Testis (tissue), 3 donors: Measurements from ENCODE around the gene STAT5B. TPM values are rescaled to one million over a fixed set of nuclear protein-coding genes. Genes with fewer than 3 reads are reported as not detected.
"Not testable (repeated sequence)": the region's sequence is repeated elsewhere in the genome, so short reads cannot be mapped to it uniquely, and the experiment has no call there.

ENCODE experiments used
- DNase-seq: peaks from one replicate; pipeline ENCODE4 v3.0.0-alpha.2; 2019
- H3K27ac ChIP-seq, 2 donors: fragments of 200-600 bp; sonication (generic); one replicate each; pipeline ENCODE4 v1.5.1; 2019
- H3K27me3 ChIP-seq: fragments of 200-600 bp; sonication (generic); one replicate; pipeline ENCODE4 v1.5.1; 2019
- H3K36me3 ChIP-seq: fragments of 200-600 bp; sonication (generic); one replicate; pipeline ENCODE4 v1.5.1; 2017; ENCODE audit warnings: low read depth; ENCODE audit errors: missing control alignments
- H3K4me1 ChIP-seq: fragments of 200-600 bp; sonication (generic); one replicate; pipeline ENCODE4 v1.5.1; 2019
- H3K4me3 ChIP-seq, 2 donors: fragments of 200-600 bp; sonication (generic); one replicate each; pipeline ENCODE4 v1.5.1; 2017 to 2019
- H3K9me3 ChIP-seq: fragments of 200-600 bp; sonication (generic); one replicate; pipeline ENCODE4 v1.5.1; 2017
- CTCF ChIP-seq, 3 experiments: fragments of 450-650 bp in 2 of 3; fragments of 200-600 bp in 1 of 3; sonication (generic) in 1 of 3; IDR thresholded peaks; one replicate each; pipeline ENCODE4 v1.5.1; 2016 to 2019; ENCODE audit warnings: antibody characterized with exemption in 3 of 3, mild to moderate bottlenecking in 2 of 3, moderate library complexity in 1 of 3
- POLR2A ChIP-seq: fragments of 450-650 bp; IDR thresholded peaks from one replicate; pipeline ENCODE4 v1.6.1; 2017; ENCODE audit warnings: antibody characterized with exemption, mild to moderate bottlenecking, moderate library complexity
- WGBS, 2 donors: methylation state at CpG; one replicate each; pipeline ENCODE4 v1.1.5; 2018; 5-methylcytosine and 5-hydroxymethylcytosine counted together
- intact Hi-C: fragments of 100-400 bp; cut with DNase I; formaldehyde crosslinking; loops from one replicate; pipeline ENCODE4 v1.15.1; 2023; ENCODE audit warnings: low total_unique reads
- polyA plus RNA-seq: library from polyadenylated mRNA; stranded (reverse); fragments of 350-450 nt; fragmentation: Illumina TruSeq; extraction: RNeasy Lipid Tissue Mini Kit (QIAGEN cat#74804); gene quantifications from one replicate; pipeline ENCODE4 v1.2.3, GENCODE V29; 2014; ENCODE audit warnings: low read depth, low replicate concordance; ENCODE audit not compliant: insufficient read depth
- total RNA-seq, 2 donors: library from RNA; depleted of rRNA; stranded (reverse); fragments of >200 nt; gene quantifications; one replicate each; pipeline ENCODE4 v1.2.3, GENCODE V29; 2016

The STAT5B gene
- total and polyA plus RNA-seq, 3 donors from 2014 or later, result 65.9 to 81.5 (median 66.0) TPM

GRCh38 chr17:42321555-42321954 is 45.4 kb upstream of the STAT5B start:
- DNase-seq, result no peak
- H3K27me3 ChIP-seq, result no peaks in the 10 kb centered on the region
- H3K9me3 ChIP-seq, result no peaks in the 10 kb centered on the region
- intact Hi-C loops, result loop anchor here (5.0 kb wide), 2 partner anchors 86 to 196 kb away; no protein-coding TSS in a partner anchor
- H3K36me3 ChIP-seq, result no peaks in the 10 kb centered on the region
- peak overlapping the region in 1 of 2 donors; percentile 6 for H3K27ac ChIP-seq
- peaks cover 11% of the 10 kb centered on the region for H3K4me1 ChIP-seq
- no peak for TF ChIP-seq CTCF (IDR thresholded peaks at IDR 0.05)
- no peak for TF ChIP-seq POLR2A
- no peak overlapping the region for H3K4me3 ChIP-seq
- 73 to 79% methylated on average over 4 of the region's 4 CpGs for WGBS, 2 donors

GRCh38 chr17:42317967-42318366 is 41.8 kb upstream of the STAT5B start:
- H3K4me3 ChIP-seq, H3K9me3 ChIP-seq, H3K36me3 ChIP-seq, DNase-seq, H3K27me3 ChIP-seq, intact Hi-C loops, H3K27ac ChIP-seq, H3K4me1 ChIP-seq: not testable (repeated sequence)
- 95 to 97% methylated on average over 6 of the region's 6 CpGs for WGBS, 2 donors

GRCh38 chr17:42317266-42317845 is 41.2 kb upstream of the STAT5B start:
- no peak for TF ChIP-seq CTCF (IDR thresholded peaks at IDR 0.05)
- no peak for TF ChIP-seq POLR2A
- Histone ChIP-seq H3K36me3 (no peaks in the 10 kb centered on the region), H3K4me1 (peaks cover 6% of the 10 kb centered on the region), H3K27ac (no peak overlapping the region), H3K9me3 (no peaks in the 10 kb centered on the region), H3K4me3 (no peak overlapping the region), H3K27me3 (no peaks in the 10 kb centered on the region)
- DNase-seq, result no peak
- WGBS, 2 donors, result 55 to 63% methylated on average over 5 of the region's 5 CpGs
- intact Hi-C loops, result no loop called here

- H3K4me1 ChIP-seq, result peaks cover 12% of the 10 kb centered on the region
- 65 to 84% methylated on average over 4 of the region's 4 CpGs for WGBS, 2 donors
- no peaks in the 10 kb centered on the region for H3K9me3 ChIP-seq
- H3K36me3 ChIP-seq, result no peaks in the 10 kb centered on the region
- DNase-seq, result no peak
- TF ChIP-seq CTCF (IDR thresholded peaks at IDR 0.05), result no peak
- TF ChIP-seq POLR2A, result no peak
- no peaks in the 10 kb centered on the region for H3K27me3 ChIP-seq
- H3K27ac ChIP-seq, result no peak overlapping the region
- intact Hi-C loops, result no loop called here
- H3K4me3 ChIP-seq, result no peak overlapping the region
These were observed 40.6 kb upstream of the STAT5B start for GRCh38 chr17:42316755-42317154.

GRCh38 chr17:42315402-42316156 is 39.4 kb upstream of the STAT5B start:
- H3K27me3 ChIP-seq, result no peaks in the 10 kb centered on the region
- H3K9me3 ChIP-seq, result no peaks in the 10 kb centered on the region
- peaks cover 23% of the 10 kb centered on the region for H3K4me1 ChIP-seq
- H3K4me3 ChIP-seq, result no peak overlapping the region
- no peak overlapping the region for H3K27ac ChIP-seq
- no peak for TF ChIP-seq POLR2A
- TF ChIP-seq CTCF (IDR thresholded peaks at IDR 0.05), result no peak
- no peak for DNase-seq
- no peaks in the 10 kb centered on the region for H3K36me3 ChIP-seq
- 78 to 82% methylated on average over 10 of the region's 10 CpGs for WGBS, 2 donors
- intact Hi-C loops, result no loop called here
